ENCODE data around the gene COL16A1.

Gene COL16A1

GRCh38 chr1:31748365-31748764, 44.5 kb upstream of the COL16A1 start:
- H3K27ac ChIP-seq (ENCODE audit: low read length): no peak overlapping the region
- H3K79me2 ChIP-seq (ENCODE audit: insufficient read depth, low read length): no peaks in the 10 kb centered on the region
- ATAC-seq (ENCODE audit: insufficient read depth, low read depth): no peak
- no peak for TF ChIP-seq CTCF (IDR thresholded peaks at IDR 0.05; ENCODE audit: borderline replicate concordance, extremely low read depth, low read length, poor library complexity, severe bottlenecking)
- TF ChIP-seq EZH2 (IDR thresholded peaks at IDR 0.05; ENCODE audit: borderline replicate concordance, low read depth, low read length, severe bottlenecking): no peak
- no peak overlapping the region for H3K9ac ChIP-seq (ENCODE audit: low read depth, low read length)
- no peak overlapping the region for H3K4me2 ChIP-seq (ENCODE audit: insufficient read depth, low read length)
- H2AFZ ChIP-seq (ENCODE audit: low read depth, low read length): no peak overlapping the region
- peaks cover 15% of the 10 kb centered on the region; the same call in 1 of the 2 replicates for H4K20me1 ChIP-seq (ENCODE audit: insufficient read depth, low read length)
- H3K36me3 ChIP-seq (ENCODE audit: insufficient read depth, low read length): no peaks in the 10 kb centered on the region
- H3K27me3 ChIP-seq (ENCODE audit: insufficient read depth, low read length, poor library complexity): no peaks in the 10 kb centered on the region
- peaks cover 23% of the 10 kb centered on the region for H3K4me1 ChIP-seq (ENCODE audit: insufficient read depth, low read length)
- H3K4me3 ChIP-seq (ENCODE audit: low read depth in 1 of 2, low read length in 2 of 2): no peak overlapping the region
- no peak for DNase-seq
- no peaks in the 10 kb centered on the region for H3K9me3 ChIP-seq (ENCODE audit: insufficient read depth, low read length, severe bottlenecking)

GRCh38 chr1:31747304-31747703, 43.5 kb upstream of the COL16A1 start:
- Histone ChIP-seq H3K9ac (ENCODE audit: low read depth, low read length) (no peak overlapping the region), H3K4me1 (ENCODE audit: insufficient read depth, low read length) (peaks cover 12% of the 10 kb centered on the region), H3K79me2 (ENCODE audit: insufficient read depth, low read length) (no peaks in the 10 kb centered on the region), H3K4me3 (ENCODE audit: low read depth in 1 of 2, low read length in 2 of 2) (no peak overlapping the region), H3K36me3 (ENCODE audit: insufficient read depth, low read length) (no peaks in the 10 kb centered on the region), H3K27me3 (ENCODE audit: insufficient read depth, low read length, poor library complexity) (no peaks in the 10 kb centered on the region), H2AFZ (ENCODE audit: low read depth, low read length) (no peak overlapping the region), H3K9me3 (ENCODE audit: insufficient read depth, low read length, severe bottlenecking) (no peaks in the 10 kb centered on the region), H4K20me1 (ENCODE audit: insufficient read depth, low read length) (peaks cover 15% of the 10 kb centered on the region; the same call in 1 of the 2 replicates), H3K27ac (ENCODE audit: low read length) (no peak overlapping the region), H3K4me2 (ENCODE audit: insufficient read depth, low read length) (no peak overlapping the region)
- ATAC-seq (ENCODE audit: insufficient read depth, low read depth) (no peak), DNase-seq (no peak)
- no peak for TF ChIP-seq EZH2 (IDR thresholded peaks at IDR 0.05; ENCODE audit: borderline replicate concordance, low read depth, low read length, severe bottlenecking)
- no peak for TF ChIP-seq CTCF (IDR thresholded peaks at IDR 0.05; ENCODE audit: borderline replicate concordance, extremely low read depth, low read length, poor library complexity, severe bottlenecking)

- no peaks in the 10 kb centered on the region for H3K9me3 ChIP-seq (ENCODE audit: insufficient read depth, low read length, severe bottlenecking)
- no peaks in the 10 kb centered on the region for H3K36me3 ChIP-seq (ENCODE audit: insufficient read depth, low read length)
- no peak for TF ChIP-seq EZH2 (IDR thresholded peaks at IDR 0.05; ENCODE audit: borderline replicate concordance, low read depth, low read length, severe bottlenecking)
- no peak for TF ChIP-seq CTCF (IDR thresholded peaks at IDR 0.05; ENCODE audit: borderline replicate concordance, extremely low read depth, low read length, poor library complexity, severe bottlenecking)
- H3K4me3 ChIP-seq (ENCODE audit: low read depth in 1 of 2, low read length in 2 of 2): no peak overlapping the region
- H3K27ac ChIP-seq (ENCODE audit: low read length): no peak overlapping the region
- peaks cover 6% of the 10 kb centered on the region for H3K4me1 ChIP-seq (ENCODE audit: insufficient read depth, low read length)
- no peaks in the 10 kb centered on the region for H3K79me2 ChIP-seq (ENCODE audit: insufficient read depth, low read length)
- no peak overlapping the region for H3K9ac ChIP-seq (ENCODE audit: low read depth, low read length)
- no peak for ATAC-seq (ENCODE audit: insufficient read depth, low read depth)
- no peak for DNase-seq
- H4K20me1 ChIP-seq (ENCODE audit: insufficient read depth, low read length): peaks cover 15% of the 10 kb centered on the region; the same call in 1 of the 2 replicates
- no peak overlapping the region for H2AFZ ChIP-seq (ENCODE audit: low read depth, low read length)
- H3K4me2 ChIP-seq (ENCODE audit: insufficient read depth, low read length): no peak overlapping the region
- H3K27me3 ChIP-seq (ENCODE audit: insufficient read depth, low read length, poor library complexity): no peaks in the 10 kb centered on the region
Measured at GRCh38 chr1:31746687-31747086, 42.9 kb upstream of the COL16A1 start.
